H1 (cell line): ENCODE data around the gene SPATA7. TPM values are rescaled to one million over a fixed set of nuclear protein-coding genes. Genes with fewer than 3 reads are reported as not detected.

Experiments used
- CTCF ChIA-PET: fragments of 300-600 bp; sonication (Branson Sonifier 250); formaldehyde crosslinking; loops from one replicate; lab custom pipeline; 2021; ENCODE audit not compliant: partially characterized antibody; lab: Charles Lee
- POLR2A ChIA-PET: fragments of 300-600 bp; sonication (Branson Sonifier 250); formaldehyde crosslinking; loops from one replicate; lab custom pipeline; 2021; ENCODE audit warnings: inconsistent platforms; ENCODE audit not compliant: partially characterized antibody; lab: Charles Lee
- DNase-seq, 2 experiments: peaks; one replicate each; pipeline versions ENCODE4 v3.0.0 to v3.0.0-alpha.2; 2010 to 2022; ENCODE audit warnings: low spot score in 2 of 2, low read depth in 1 of 2, mixed read lengths in 1 of 2
- FAIRE-seq: peaks from 2 replicates; lab custom pipeline; 2011; peaks lifted over from hg19 to GRCh38; lab: Jason Lieb, UNC
- H2AFZ ChIP-seq: 2 replicates; pipeline ENCODE4 v1.8.1; 2012; ENCODE audit warnings: low read length, inconsistent platforms
- H2AK5ac ChIP-seq: 2 replicates; pipeline ENCODE4 v1.6.1; 2013; ENCODE audit warnings: low read depth, low read length
- H2BK120ac ChIP-seq: replicated peaks from 2 replicates; pipeline ENCODE3; 2013; ENCODE audit warnings: low read depth, low read length, inconsistent platforms
- H2BK12ac ChIP-seq: 2 replicates; pipeline ENCODE4 v1.6.1; 2013; ENCODE audit warnings: low read depth, low read length
- H2BK15ac ChIP-seq: 2 replicates; pipeline ENCODE4 v1.6.1; 2013; ENCODE audit warnings: low read length
- H2BK20ac ChIP-seq: 2 replicates; pipeline ENCODE4 v1.6.1; 2013; ENCODE audit warnings: low read length
- H2BK5ac ChIP-seq: 2 replicates; pipeline ENCODE4 v1.6.1; 2013; ENCODE audit warnings: low read depth, low read length
- H3K14ac ChIP-seq: 2 replicates; pipeline ENCODE4 v1.6.1; 2013; ENCODE audit warnings: inconsistent platforms; ENCODE audit not compliant: insufficient read length
- H3K18ac ChIP-seq: 2 replicates; pipeline ENCODE4 v1.6.1; 2013; ENCODE audit warnings: low read length; ENCODE audit errors: extremely low read depth
- H3K23ac ChIP-seq: 2 replicates; pipeline ENCODE4 v1.6.1; 2013; ENCODE audit warnings: inconsistent platforms; ENCODE audit not compliant: insufficient read length
- H3K23me2 ChIP-seq: 2 replicates; pipeline ENCODE4 v1.6.1; 2013; ENCODE audit warnings: low read depth, low read length
- H3K27ac ChIP-seq: 2 replicates; pipeline ENCODE4 v1.6.1; 2011; ENCODE audit warnings: low read depth, low read length, inconsistent platforms
- H3K27me3 ChIP-seq, 4 experiments: replicated peaks in 1 of 4; 1 replicate in 1 of 4; 2 replicates in 3 of 4; pipeline versions ENCODE4 v1.6.1 to v1.8.1; 2011 to 2013; ENCODE audit warnings: low read length in 3 of 4, mild to moderate bottlenecking in 3 of 4, inconsistent platforms in 2 of 4, mixed read lengths in 2 of 4, moderate library complexity in 1 of 4; ENCODE audit not compliant: control insufficient read depth in 3 of 4, insufficient read depth in 3 of 4; ENCODE audit errors: extremely low read depth in 1 of 4
- H3K36me3 ChIP-seq, 4 experiments: 2 replicates each; pipeline versions ENCODE4 v1.6.1 to v1.8.1; 2011 to 2013; ENCODE audit warnings: mild to moderate bottlenecking in 4 of 4, low read length in 3 of 4, moderate library complexity in 2 of 4, control low read depth in 1 of 4, inconsistent platforms in 1 of 4; ENCODE audit not compliant: insufficient read depth in 4 of 4, control insufficient read depth in 2 of 4
- H3K4ac ChIP-seq: replicated peaks from 2 replicates; pipeline ENCODE3; 2013; ENCODE audit warnings: low read length, low read depth, mixed read lengths, inconsistent platforms; ENCODE audit not compliant: insufficient read length
- H3K4me1 ChIP-seq, 4 experiments: replicated peaks in 1 of 4; 1 replicate in 1 of 4; 2 replicates in 3 of 4; pipeline versions ENCODE4 v1.6.1 to v1.8.1; 2011 to 2013; ENCODE audit warnings: low read length in 3 of 4, inconsistent platforms in 2 of 4, mixed read lengths in 1 of 4; ENCODE audit not compliant: insufficient read depth in 4 of 4, control insufficient read depth in 3 of 4
- H3K4me2 ChIP-seq, 2 experiments: 2 replicates each; pipeline versions ENCODE4 v1.6.1 to v1.8.1; 2011 to 2013; ENCODE audit warnings: low read depth in 2 of 2, low read length in 2 of 2, control low read depth in 1 of 2, inconsistent platforms in 1 of 2, mild to moderate bottlenecking in 1 of 2; ENCODE audit not compliant: insufficient read depth in 1 of 2
- H3K4me3 ChIP-seq, 4 experiments: fragments of 200-600, 300-600 bp in 1 of 4; sonication (generic), shearing (Covaris generic), sonication (Bioruptor Twin) in 1 of 4; 2 replicates each; pipeline versions ENCODE4 v1.5.1 to v1.8.1; 2011 to 2016; ENCODE audit warnings: low read length in 4 of 4, low read depth in 3 of 4, control low read depth in 2 of 4, inconsistent platforms in 2 of 4, mild to moderate bottlenecking in 2 of 4, mixed read lengths in 1 of 4, moderate library complexity in 1 of 4; ENCODE audit not compliant: insufficient read depth in 2 of 4; ENCODE audit errors: extremely low read depth in 1 of 4
- H3K56ac ChIP-seq: replicated peaks from 2 replicates; pipeline ENCODE3; 2013; ENCODE audit warnings: low read depth, mild to moderate bottlenecking, mixed read lengths, low read length, inconsistent platforms; ENCODE audit not compliant: insufficient read length
- H3K79me1 ChIP-seq: 2 replicates; pipeline ENCODE4 v1.6.1; 2013; ENCODE audit warnings: low read depth, low read length, control low read depth
- H3K79me2 ChIP-seq, 2 experiments: 2 replicates each; pipeline versions ENCODE4 v1.6.1 to v1.8.1; 2012 to 2013; ENCODE audit warnings: low read length in 2 of 2, mild to moderate bottlenecking in 2 of 2, inconsistent platforms in 1 of 2; ENCODE audit not compliant: insufficient read depth in 2 of 2, control insufficient read depth in 1 of 2
- H3K9ac ChIP-seq, 4 experiments: replicated peaks in 1 of 4; 1 replicate in 1 of 4; 2 replicates in 3 of 4; pipeline versions ENCODE4 v1.6.1 to v1.8.1; 2011 to 2013; ENCODE audit warnings: low read depth in 3 of 4, low read length in 3 of 4, control low read depth in 2 of 4, mild to moderate bottlenecking in 2 of 4, moderate library complexity in 2 of 4, inconsistent platforms in 1 of 4; ENCODE audit errors: extremely low read depth in 1 of 4
- H3K9me3 ChIP-seq, 2 experiments: 2 replicates each; pipeline versions ENCODE4 v1.6.1 to v1.8.1; 2012 to 2013; ENCODE audit warnings: mild to moderate bottlenecking in 2 of 2, moderate library complexity in 2 of 2, control low read depth in 1 of 2, inconsistent platforms in 1 of 2, low read depth in 1 of 2, low read length in 1 of 2, mixed read lengths in 1 of 2; ENCODE audit not compliant: insufficient read depth in 2 of 2
- H4K20me1 ChIP-seq, 2 experiments: replicated peaks in 1 of 2; 2 replicates each; pipeline versions ENCODE3 to v1.8.1; 2011 to 2013; ENCODE audit warnings: inconsistent platforms in 2 of 2, low read length in 2 of 2, mild to moderate bottlenecking in 1 of 2; ENCODE audit not compliant: insufficient read depth in 2 of 2, control insufficient read depth in 1 of 2
- H4K5ac ChIP-seq: 2 replicates; pipeline ENCODE4 v1.6.1; 2013; ENCODE audit warnings: low read length, low read depth, mixed read lengths, inconsistent platforms; ENCODE audit not compliant: insufficient read length
- H4K8ac ChIP-seq: 2 replicates; pipeline ENCODE4 v1.8.0; 2013; ENCODE audit warnings: mild to moderate bottlenecking, moderate library complexity, low read length, inconsistent platforms; ENCODE audit not compliant: insufficient read depth; ENCODE audit errors: extremely low read depth
- H4K91ac ChIP-seq: replicated peaks from 2 replicates; pipeline ENCODE3; 2013; ENCODE audit warnings: low read length, mixed read lengths, inconsistent platforms; ENCODE audit not compliant: insufficient read length
- CEBPB ChIP-seq: IDR thresholded peaks from 2 replicates; pipeline ENCODE4 v1.6.1; 2012; ENCODE audit warnings: low read depth, low read length
- GTF2F1 ChIP-seq: IDR thresholded peaks from 2 replicates; pipeline ENCODE4 v1.6.1; 2012; ENCODE audit warnings: low read depth, low read length, improper control_type of control experiment, borderline replicate concordance
- HDAC2 ChIP-seq, 2 experiments: fragments of 300-600 bp in 1 of 2; sonication (generic) in 1 of 2; IDR thresholded peaks; 2 replicates each; pipeline ENCODE4 v1.6.1; 2011 to 2012; ENCODE audit warnings: low read depth in 2 of 2, low read length in 2 of 2, mild to moderate bottlenecking in 2 of 2, moderate library complexity in 2 of 2, borderline replicate concordance in 1 of 2, inconsistent platforms in 1 of 2
- JUN ChIP-seq: IDR thresholded peaks from 2 replicates; pipeline ENCODE4 v1.6.1; 2011; ENCODE audit warnings: low read depth, mild to moderate bottlenecking, improper control_type of control experiment, low read length
- PHF8 ChIP-seq: fragments of 200-600 bp; sonication (generic); conservative IDR thresholded peaks from 2 replicates; pipeline ENCODE4 v1.7.1; 2012; ENCODE audit warnings: low read depth, mild to moderate bottlenecking, inconsistent platforms, low read length, moderate library complexity
- SIX5 ChIP-seq: IDR thresholded peaks from 2 replicates; pipeline ENCODE4 v1.6.1; 2011; ENCODE audit warnings: mild to moderate bottlenecking, low read depth, low read length
- SP1 ChIP-seq: IDR thresholded peaks from 2 replicates; pipeline ENCODE4 v1.6.1; 2011; ENCODE audit warnings: low read depth, low read length
- SP4 ChIP-seq: IDR thresholded peaks from 2 replicates; pipeline ENCODE4 v1.6.1; 2012; ENCODE audit warnings: low read length, inconsistent platforms
- SUZ12 ChIP-seq: fragments of 200-600 bp; sonication (generic); IDR thresholded peaks from 2 replicates; pipeline ENCODE4 v1.6.1; 2012; ENCODE audit warnings: mild to moderate bottlenecking, inconsistent platforms, low read length, moderate library complexity, mixed read lengths
- TCF12 ChIP-seq: IDR thresholded peaks from 2 replicates; pipeline ENCODE4 v1.6.1; 2011; ENCODE audit warnings: low read depth, mild to moderate bottlenecking, low read length
- WGBS, 2 experiments: shearing (Covaris generic) in 1 of 2; methylation state at CpG; one replicate each; pipeline versions ENCODE4 v1.1.6 to v1.1.7; 2013 to 2015; ENCODE audit warnings: low lambda C conversion rate in 2 of 2, mixed read lengths in 2 of 2, inconsistent platforms in 1 of 2, low coverage in 1 of 2, missing lambda C conversion rate in 1 of 2; ENCODE audit not compliant: insufficient replicate concordance in 2 of 2, insufficient coverage in 1 of 2, insufficient read length in 1 of 2; ENCODE audit errors: extremely low coverage in 1 of 2, missing lambda C conversion rate in 1 of 2; 5-methylcytosine and 5-hydroxymethylcytosine counted together
- polyA plus RNA-seq, 7 experiments: library from polyadenylated mRNA; depleted of rRNA in 3 of 7; stranded (reverse) in 5 of 7; unstranded in 2 of 7; fragments of >200 nt in 5 of 7; fragments of 200-250 nt in 2 of 7; gene quantifications; 1 replicate in 5 of 7; 2 replicates in 1 of 7; 4 replicates in 1 of 7; pipeline versions ENCODE4 v1.2.1 to v1.2.3, GENCODE V29; 2011 to 2013; ENCODE audit warnings: missing spikeins in 2 of 7, mixed read lengths in 2 of 7
- total RNA-seq: library from RNA; stranded (reverse); fragmentation: NEBNext Ultra II Directional; extraction: Animal tissue kit (Norgen Biotek cat#: 25700); gene quantifications from 2 replicates; pipeline ENCODE4 v1.2.1, GENCODE V29; 2021

The SPATA7 gene
- total and polyA plus RNA-seq, 2 of the 8 experiments (the other 6 are each of a cell fraction or from before 2014, with no cell fraction given) = 3.8 to 6.7 TPM

- H2BK12ac ChIP-seq = no peak overlapping the region
- H3K9me3 ChIP-seq = no peaks in the 10 kb centered on the region
- WGBS, 2 experiments = 96% methylated on average over 4 of the region's 4 CpGs; no CpG with 5 or more reads in 1 of the 2 experiments
- H4K20me1 ChIP-seq = no peaks in the 10 kb centered on the region
- H3K4me3 ChIP-seq = no peak overlapping the region
- H3K4me1 ChIP-seq = no peaks in the 10 kb centered on the region
- no peak overlapping the region for H3K14ac ChIP-seq
- H2BK120ac ChIP-seq = no peak overlapping the region
- no peak overlapping the region for H4K8ac ChIP-seq
- no peak overlapping the region for H4K91ac ChIP-seq
- no peak overlapping the region for H3K56ac ChIP-seq
- CTCF ChIA-PET = no interaction called here
- POLR2A ChIA-PET = no interaction called here
- H3K23me2 ChIP-seq = no peaks in the 10 kb centered on the region
- TF ChIP-seq TCF12 = no peak
- no peak for TF ChIP-seq SUZ12
- no peak for TF ChIP-seq CEBPB
- no peak for TF ChIP-seq HDAC2 (IDR thresholded peaks at IDR 0.05; ENCODE audit: borderline replicate concordance in 1 of 2, low read depth in 2 of 2, low read length in 2 of 2)
- no peak for TF ChIP-seq GTF2F1
- no peak for TF ChIP-seq JUN
- TF ChIP-seq PHF8 = no peak
- no peak for TF ChIP-seq SP4
- TF ChIP-seq SIX5 = no peak
- TF ChIP-seq SP1 = no peak
- no peak overlapping the region for H2AK5ac ChIP-seq
- H3K18ac ChIP-seq = no peak overlapping the region
- no peak overlapping the region for H2BK20ac ChIP-seq
- no peak overlapping the region for H2BK15ac ChIP-seq
- no peaks in the 10 kb centered on the region for H3K79me2 ChIP-seq
- H3K23ac ChIP-seq = no peak overlapping the region
- H3K4ac ChIP-seq = no peak overlapping the region
- H3K36me3 ChIP-seq = peaks cover 0 to 4% (median 0%) of the 10 kb centered on the region in 4 experiments; a peak in 2 of 8 replicates
- no peak for FAIRE-seq
- no peak overlapping the region for H2BK5ac ChIP-seq
- H4K5ac ChIP-seq = no peak overlapping the region
- no peak for DNase-seq
- H3K27me3 ChIP-seq = no peaks in the 10 kb centered on the region
- H2AFZ ChIP-seq = no peak overlapping the region
- H3K27ac ChIP-seq = no peak overlapping the region
- no peak overlapping the region for H3K4me2 ChIP-seq
- no peak overlapping the region for H3K9ac ChIP-seq
- H3K79me1 ChIP-seq = no peaks in the 10 kb centered on the region
These were observed 35.8 kb downstream of the SPATA7 start for GRCh38 chr14:88421286-88421685.
